SW480 (cell line): ENCODE data around the gene MCRS1.
"Not testable (repeated sequence)": the region's sequence is repeated elsewhere in the genome, so short reads cannot be mapped to it uniquely, and the experiment has no call there.

Experiments used
- DNase-seq: peaks from one replicate; pipeline ENCODE4 v3.0.0-alpha.2; 2016; ENCODE audit warnings: low spot score

MCRS1 gene, protein sequence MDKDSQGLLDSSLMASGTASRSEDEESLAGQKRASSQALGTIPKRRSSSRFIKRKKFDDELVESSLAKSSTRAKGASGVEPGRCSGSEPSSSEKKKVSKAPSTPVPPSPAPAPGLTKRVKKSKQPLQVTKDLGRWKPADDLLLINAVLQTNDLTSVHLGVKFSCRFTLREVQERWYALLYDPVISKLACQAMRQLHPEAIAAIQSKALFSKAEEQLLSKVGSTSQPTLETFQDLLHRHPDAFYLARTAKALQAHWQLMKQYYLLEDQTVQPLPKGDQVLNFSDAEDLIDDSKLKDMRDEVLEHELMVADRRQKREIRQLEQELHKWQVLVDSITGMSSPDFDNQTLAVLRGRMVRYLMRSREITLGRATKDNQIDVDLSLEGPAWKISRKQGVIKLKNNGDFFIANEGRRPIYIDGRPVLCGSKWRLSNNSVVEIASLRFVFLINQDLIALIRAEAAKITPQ

DNA sequence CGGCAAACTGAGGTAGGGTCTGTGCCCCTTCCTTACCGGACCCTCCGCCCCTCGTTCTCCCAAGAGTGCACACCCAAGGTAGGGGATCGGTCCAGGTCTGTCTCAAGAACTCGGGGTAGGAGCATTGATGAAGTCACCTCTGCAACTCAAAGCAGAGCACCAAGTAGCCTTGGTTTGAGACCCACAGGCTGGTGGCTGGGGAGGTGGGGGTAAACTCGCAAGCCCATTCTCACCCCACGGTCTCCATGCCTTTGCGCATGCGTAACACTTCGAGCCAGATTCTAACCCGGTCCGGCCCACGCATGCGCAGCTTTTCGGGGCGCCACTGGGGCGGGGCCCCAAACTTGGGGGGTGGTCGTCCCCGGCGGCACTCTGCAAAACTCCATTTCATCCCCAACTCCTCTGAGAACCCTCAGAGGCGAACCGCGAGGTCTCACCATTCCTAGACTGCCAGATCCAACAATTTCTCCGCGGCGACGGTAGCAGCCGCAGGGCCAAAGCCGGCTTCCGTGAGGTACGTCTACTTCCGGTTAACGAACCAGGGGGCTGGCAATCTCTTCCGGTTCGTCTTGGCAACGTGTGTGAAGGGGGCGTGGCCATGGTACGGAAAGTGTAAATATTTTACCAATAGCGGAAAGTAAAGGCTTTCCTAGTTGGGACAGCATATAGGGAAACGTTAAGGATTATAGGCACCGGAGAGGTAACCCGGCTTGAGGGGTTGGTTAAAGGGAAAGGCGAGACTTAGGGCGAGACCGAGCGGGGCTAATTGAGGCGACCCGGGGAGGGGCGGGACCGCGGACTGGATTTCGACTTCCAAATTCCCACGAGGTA is at the start of gene MCRS1:
TSS of gene MCRS1 (minus strand) at position 532 of the 831 bp plus-strand sequence. CDS start 1,411 bp downstream, outside the sequence.
- peak; percentile 93 for DNase-seq

DNA sequence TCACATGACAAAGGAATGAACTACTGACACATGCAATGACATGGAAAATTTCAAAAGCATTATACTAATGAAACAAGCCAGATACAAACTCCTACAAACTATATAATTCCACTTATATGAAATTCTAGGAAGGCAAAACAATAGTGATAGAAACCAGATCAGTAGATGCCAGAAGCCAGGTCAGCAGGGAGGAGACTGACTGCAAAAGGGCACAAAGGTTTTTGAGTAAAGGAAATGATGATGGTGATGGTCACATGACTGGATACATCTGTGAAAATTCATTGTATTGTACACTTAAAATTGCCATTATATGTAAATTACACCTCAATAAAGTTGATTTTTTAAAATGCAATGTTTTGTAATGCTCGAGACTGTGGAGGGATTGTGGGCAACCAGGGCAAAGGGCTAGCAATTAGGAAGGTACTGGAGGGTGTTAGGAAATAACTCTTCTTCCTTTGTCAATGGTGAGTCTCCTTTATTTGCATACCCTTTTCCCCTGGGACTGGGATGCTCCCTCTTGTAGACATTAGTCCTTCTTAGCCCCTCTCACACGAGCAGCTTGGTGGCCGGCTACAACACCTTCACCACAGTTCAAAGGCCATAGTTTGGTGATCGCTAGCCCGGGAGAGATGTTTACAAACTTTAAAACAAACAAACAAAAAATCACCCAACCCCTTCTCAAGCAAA is 48.7 kb upstream of the MCRS1 start:
- no peak for DNase-seq

DNA sequence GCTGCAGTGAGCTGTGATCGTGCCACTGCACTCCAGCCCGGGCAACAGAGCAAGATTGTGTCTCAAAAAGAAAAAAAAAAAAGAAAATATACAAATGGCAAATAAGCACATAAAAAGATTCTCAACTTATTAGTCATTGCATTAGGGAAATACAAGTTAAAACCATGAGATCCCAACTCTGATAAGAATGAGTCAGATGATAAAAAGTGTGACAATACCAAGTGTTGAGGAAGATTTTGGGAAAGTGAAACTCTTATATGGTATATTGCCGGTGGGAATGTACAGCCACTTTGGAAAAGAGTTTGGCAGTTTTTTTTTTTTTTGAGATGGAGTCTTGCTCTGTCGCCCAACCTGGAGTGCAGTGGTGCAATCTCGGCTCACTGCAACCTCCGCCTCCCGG is 47.8 kb upstream of the MCRS1 start:
- no peak for DNase-seq

DNA sequence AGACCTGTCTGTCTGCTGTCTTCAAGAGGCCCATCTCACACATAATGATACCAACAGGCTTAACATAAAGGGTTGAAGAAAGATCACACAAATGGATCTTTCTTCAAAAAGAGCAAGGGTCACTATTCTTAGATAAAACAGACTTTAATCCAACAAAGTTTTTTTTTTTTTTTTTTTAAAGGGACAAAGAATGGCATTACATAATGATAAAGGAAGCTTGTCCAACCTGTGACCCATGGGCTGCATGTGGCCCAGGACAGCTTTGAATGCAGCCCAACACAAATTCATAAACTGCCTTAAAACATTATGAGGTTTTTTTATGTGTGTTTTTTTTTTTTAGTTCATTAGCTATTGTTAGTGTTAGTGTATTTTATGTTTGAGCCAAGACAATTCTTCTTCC is 44.3 kb upstream of the MCRS1 start:
- no peak for DNase-seq

DNA sequence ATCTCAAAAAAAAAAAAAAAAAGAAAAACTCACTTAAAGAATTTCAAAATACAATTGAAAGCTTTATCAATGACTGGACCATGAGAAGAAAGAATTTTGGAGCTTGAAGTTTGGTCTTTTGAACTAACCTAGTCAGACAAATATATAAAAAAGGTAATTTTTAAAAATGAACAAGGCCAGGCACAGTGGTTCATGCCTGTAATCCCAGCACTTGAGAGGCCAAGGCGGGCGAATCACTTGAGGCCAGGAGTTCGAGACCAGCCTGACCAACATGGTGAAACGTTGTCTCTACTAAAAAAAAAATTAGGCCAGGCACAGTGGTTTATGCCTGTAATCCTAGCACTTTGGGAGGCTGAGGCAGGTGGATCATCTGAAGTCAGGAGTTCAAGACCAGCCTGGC is 42.8 kb upstream of the MCRS1 start:
- not testable (repeated sequence) for DNase-seq

DNA sequence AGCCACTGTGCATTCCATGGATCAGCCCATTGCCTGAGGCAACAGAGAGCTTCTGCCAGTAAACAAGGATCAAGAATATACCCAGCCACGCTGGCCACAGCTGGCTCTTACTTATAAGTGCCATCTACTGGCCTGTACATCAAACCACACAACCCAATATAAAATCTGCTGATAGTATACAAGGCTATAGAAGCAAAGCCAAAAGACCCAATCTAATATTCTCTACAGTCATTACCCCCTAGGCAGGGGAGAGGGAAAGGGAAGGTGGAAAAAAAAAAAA is 41.9 kb upstream of the MCRS1 start:
- DNase-seq = no peak

DNA sequence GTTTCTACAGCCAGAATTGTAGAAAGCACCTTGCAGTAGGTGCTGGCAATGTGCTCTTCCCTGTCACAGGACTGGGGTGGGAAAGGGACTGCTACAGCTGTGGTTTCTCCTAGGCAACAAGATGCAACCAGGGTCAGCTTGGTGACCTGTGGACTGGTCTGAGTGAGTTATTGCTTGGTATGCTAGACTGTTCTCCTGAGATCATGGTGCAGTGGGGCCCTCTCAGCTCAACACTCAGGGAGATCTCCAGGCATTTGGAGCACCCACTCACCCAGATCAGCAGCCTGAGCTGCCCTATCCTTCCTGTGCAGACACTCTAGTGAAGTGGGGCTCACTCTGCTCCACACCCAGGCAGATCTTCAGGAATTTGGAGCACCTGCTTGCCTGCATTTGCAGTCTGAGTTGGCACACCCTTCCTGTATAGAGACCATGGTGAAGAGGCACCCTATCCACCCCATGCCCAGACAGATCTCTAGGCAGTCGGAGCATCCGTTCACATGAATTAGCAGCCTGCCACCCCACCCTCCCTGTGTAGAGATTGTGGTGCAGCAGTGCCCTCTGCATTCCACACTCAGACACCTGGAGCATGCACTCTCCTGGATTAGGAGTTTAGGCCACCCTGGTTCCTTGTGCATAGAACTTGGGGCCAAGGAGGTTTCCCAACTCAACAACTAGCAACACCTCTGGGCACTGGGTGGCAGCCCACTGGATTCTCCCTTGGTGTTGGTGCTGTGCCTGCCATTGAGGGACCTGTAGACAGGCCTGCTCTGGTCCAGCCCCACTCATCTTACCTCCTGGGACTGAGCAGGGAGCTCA is 41.3 kb upstream of the MCRS1 start:
- DNase-seq = no peak

DNA sequence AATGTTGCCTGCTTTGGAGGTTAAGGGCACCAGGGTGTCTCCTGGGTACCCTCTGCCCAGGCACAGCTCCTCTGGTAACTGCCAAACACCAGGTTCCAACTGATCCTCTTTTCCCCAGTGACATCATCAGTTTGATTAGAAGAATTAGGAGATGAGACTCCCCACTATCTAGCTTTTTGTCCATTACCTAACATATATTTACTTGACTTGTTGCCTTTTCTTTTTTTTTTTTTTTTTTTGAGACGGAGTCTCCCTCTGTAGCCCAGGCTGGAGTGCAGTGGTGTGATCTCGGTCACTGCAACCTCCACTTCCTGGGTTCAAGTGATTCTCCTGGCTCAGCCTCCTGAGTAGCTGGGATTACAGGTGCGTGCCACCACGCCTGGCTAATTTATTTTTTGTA is 37.6 kb upstream of the MCRS1 start, which contains the start of gene FAM186B:
TSS of gene FAM186B (minus strand) at position 101 of the 400 bp plus-strand sequence. CDS start 162 bp downstream, outside the sequence.
- not testable (repeated sequence) for DNase-seq

DNA sequence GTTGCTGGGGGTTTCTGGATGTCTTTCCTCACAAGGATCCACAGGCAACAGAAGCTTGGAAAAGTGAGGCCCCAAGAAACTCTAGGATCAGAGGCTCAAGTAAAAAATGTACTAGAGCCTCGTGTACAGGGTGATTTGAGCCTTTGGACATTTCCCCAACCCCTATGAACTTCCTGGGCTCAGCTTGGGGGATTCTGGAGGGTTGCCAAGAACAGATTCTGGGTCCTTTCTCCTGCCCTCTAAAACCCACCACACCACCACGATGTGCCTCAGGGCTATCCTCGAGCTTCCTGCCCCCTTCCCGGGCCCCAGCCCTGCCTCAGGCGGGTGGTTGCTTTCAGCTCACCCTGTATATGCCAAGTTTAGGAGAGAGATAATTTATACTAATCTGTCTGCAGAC is 36.9 kb upstream of the MCRS1 start:
- DNase-seq = no peak

DNA sequence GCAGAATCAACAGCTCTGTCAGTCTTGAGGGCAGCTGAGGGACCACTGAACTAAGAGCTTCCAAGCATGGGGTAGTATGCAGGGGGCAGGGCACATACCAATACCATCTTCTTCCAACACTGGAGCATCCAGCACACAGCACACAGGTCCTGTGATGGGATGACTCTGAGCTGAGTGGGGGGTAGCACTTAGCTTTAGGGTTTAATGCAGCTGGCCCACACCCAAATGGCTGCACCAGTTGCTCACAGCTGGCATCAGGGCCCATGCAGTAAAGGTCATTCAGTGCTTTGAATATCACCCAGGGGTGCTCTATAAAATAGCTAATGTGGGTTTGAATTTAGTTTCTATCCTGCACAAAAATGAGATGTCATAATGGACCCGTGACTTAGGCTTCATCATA is 35.8 kb upstream of the MCRS1 start:
- DNase-seq = no peak

DNA sequence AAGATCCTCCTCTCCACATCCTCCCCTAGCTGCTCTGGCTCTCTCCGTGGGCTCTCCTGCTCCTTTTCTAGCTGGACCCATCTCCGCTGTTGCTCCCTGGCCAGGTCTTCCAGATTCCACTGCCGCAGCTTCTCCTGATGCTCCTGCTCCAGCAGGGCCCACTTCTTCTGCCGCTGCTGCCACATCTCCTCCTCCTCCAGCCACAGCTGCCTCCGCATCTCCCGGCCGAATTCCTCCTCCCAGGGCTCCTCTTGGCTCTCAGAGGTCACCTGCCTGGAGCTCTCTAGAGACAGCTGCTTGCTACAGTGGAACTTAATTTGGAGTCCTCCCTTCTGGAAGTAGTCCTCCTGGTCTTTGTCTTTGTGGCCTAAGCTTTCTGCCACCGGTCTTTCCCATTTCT is 32.0 kb upstream of the MCRS1 start:
- no peak for DNase-seq

DNA sequence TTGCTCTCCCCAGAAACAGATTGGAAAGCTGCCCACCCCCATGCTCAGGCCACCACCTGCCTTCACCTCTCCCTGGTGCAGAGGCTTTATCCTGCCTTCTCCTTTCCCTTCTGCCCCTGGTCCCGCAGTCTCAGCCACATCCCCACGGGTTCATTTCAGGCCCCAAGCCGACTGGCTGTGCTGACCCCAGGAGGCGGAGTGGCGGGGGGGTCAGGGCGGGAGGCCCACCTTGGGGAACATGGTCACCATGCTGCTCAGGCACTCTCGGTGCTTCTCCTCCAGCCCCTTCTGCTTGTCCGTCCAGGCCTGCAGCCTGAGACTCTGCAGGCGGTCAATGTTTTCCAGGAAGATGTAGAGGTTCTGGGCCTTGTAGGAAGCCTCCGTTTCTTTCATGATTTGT is 30.6 kb upstream of the MCRS1 start:
- no peak for DNase-seq

DNA sequence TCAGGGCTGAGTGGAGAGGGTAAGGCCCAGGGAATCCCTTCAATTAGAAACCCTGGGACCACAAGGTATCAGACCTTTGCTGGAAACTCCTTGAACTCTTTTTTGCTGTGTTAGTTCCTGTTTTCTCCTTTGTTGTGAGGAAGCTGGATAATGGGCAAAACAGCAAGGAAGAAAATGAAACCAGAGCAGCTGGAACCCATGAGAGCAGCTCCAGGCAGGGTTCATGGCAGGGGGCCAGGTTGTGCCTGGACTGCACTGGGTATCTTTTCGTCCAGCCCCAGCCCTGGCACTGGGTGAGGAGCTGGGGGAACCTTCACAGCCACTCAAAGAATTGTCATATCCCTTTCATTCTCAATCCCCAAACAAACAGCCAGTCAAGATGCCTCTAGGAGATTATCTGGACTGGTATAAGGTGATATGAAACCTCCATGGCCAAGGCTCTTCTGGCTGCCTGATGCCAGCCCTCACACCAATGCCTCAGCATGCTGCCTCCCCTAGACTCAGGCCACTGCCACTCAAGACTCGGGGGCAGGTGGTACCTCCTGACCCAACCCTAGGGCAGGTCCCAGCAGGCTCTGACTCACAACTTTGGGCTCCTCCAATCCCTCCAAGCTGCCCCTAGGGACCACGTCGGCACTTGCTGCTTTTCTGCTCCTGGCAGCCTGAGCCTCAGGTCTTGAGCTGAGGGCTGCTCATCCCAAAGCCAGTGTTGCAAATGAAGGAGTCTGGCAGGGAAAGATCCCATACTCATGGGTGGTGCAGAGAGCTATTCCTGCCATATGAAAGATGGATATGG is 21.0 kb upstream of the MCRS1 start:
- DNase-seq = no peak

DNA sequence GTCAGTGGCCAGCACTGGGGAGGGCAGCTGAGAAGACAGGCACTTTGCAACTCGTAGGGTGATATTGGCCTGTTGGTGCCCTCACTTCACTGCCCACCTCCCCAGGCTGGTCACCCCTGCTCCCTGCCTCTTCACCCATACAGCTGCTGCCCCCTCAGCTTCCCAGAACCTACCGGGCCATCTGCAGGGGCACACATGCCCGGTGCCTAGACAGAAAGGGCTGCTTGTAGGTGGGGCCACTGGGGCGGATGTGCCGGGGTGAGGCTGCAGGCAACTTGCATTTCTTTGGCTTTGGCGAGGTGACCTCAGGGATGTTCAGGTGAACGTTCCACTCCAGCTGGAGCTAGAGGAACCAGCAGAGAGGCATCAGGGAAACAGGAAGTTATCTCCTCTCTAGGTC is 20.3 kb upstream of the MCRS1 start:
- DNase-seq = no peak

DNA sequence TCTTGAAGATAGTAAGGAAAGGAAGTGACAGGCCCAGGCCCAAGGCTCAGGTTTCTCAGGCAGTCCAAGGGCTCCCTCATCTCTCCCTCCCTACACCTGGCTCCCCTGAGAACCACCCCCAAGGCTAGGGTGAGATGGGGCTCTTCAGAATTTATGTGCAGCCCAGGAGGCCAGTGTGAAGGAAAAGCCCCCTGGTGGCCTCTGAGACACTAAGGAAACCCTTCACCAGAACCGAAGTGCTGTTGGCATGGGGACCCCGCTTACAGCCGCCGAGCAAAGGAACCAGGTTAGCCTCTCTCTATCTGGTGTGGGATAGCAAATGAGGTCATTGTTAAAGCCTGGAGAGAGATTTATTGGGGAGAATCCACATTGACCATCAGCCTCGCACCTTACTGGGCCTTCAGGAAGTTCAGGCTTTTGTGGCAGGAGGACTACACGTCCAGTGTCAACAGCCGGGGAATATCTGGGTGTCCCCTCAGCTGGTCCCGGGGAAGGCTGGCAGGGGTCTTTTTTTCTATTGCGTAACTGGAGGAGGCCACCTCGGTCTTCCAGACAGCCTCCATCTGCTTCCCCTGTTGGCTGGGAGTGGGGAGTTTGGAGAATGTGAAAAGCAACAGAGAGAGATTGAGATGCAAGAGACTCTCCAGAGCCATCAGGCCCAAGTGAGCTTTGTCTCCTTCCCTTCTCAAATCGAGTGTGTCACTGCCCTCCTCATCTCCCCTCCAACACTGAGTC is 19.4 kb upstream of the MCRS1 start:
- DNase-seq = no peak

DNA sequence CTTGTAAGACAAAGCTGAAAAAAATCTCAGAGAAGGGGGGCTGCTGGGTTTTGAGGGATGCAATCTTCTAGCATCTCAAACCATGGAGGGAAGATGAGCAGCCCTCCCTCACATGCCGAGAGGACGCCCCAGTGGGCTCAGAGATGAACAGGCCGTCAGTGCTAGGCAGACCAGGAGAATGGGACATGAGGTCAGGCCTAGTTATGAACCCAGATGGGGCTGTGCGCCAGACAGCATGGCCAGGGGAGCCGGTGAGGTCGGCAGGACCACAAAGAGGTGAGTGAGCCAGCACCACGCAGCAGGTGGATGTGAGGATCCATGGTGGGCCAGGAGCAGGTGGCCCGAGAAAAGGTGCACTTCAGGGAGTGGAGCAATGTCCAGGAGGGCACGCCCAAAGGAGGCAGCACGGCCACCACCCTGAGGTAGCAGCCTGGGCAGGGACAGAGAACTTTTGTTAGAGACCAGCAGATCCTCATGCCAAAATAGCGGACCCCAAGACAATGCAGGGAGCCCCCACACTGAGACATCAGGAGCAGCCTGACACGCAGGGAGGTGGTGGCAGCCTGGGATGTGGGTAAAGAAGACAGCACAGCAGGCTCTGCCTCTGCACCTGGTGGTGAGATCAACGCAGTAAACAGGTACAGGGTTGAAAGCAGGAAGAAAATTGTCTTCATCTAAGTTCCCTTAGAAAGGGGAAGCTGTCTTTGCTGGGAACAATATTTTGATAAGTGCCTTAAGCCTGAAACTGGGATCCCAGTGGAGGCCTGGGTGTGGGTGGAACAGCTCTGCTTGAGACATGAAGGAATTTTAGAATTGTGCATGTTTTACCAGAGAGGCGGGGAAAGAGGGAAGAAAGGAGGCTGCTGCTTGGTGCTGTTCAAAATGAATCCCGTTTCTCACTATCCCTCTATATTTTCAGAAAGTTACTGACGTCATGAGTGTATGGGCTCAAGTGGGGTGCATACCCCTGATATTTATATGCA is 17.8 kb upstream of the MCRS1 start:
- no peak for DNase-seq

DNA sequence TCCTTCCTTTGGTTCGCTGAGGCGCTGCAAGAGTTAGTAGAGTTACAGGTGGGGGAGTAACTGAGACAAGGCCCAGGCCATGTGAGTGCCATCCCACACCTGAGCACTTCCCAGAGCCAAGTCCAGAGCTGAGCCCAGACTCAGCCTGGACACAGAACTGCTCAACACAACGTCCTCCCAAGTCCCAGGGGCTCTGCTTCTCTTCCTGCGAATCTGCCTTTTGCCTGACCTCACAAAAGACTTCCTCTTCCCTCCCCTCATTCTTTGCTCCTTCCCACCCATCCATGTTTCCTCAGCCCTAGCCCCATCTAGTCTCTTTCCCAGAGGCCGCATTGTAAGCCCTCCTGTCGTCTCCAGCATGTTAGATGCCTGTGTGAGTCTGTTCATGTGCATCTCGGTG is 16.6 kb upstream of the MCRS1 start:
- DNase-seq = no peak

DNA sequence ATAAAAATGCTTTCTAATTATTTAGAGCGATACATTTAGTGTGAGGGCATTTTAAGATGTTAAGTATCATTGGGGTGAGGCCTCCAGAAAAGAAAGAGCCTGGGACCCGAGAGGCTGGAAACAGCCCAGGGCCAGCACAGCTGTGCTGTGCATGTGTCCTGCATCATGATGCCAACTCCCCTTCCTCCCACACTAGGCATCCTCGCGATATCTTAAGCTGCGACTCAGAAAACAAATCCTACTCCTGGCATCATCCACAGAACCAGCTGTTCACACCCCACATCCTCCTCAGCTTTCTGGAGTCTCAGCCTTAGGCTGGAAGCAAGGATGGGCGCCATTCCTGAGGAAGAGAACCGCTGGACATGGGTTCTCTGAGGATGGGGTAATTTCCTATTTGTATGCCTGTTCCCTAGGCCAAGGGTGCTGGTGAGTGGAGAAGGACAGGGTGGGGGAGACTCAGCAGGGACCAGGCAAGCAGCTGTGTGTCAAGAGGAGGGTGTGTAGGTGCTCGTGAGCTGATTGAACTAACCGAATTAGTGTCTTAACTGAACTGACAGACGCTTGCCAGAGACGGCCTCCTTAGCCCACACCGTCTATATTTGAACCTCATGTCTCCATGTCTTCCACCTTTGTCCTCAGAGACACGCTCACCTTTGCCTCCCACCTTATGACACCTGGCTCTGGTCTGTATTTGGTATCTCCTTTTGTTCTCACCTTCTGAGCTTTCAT is 15.6 kb upstream of the MCRS1 start:
- no peak for DNase-seq
